HepG2 (cell line): ENCODE results near the gene RFXANK. TPM values are rescaled to one million over a fixed set of nuclear protein-coding genes. Genes with fewer than 3 reads are reported as not detected.

Source experiments
- ATAC-seq: fragments of 200-7000 bp; cut with Tn5 transposase; 3 replicates; pipeline ENCODE4 v1.9.1; 2020; ENCODE audit warnings: mild to moderate bottlenecking, moderate library complexity
- BruUV-seq: library from RNA; stranded (reverse); fragments of 400-500 nt; replicated peaks from 2 replicates; lab custom pipeline; 2021; lab: Mats Ljungman, UMichigan
- CTCF ChIA-PET: fragments of 300-600 bp; formaldehyde crosslinking; extraction: SDS; loops from one replicate; lab custom pipeline; 2021; ENCODE audit warnings: low total read pairs, inconsistent platforms, low intra/inter-chr PET ratio; lab: Yijun Ruan, JAX
- POLR2A ChIA-PET: fragments of 350-600 bp; sonication (Branson Sonifier 250); formaldehyde crosslinking; loops from one replicate; lab custom pipeline; 2020; ENCODE audit warnings: antibody characterized with exemption, inconsistent platforms; lab: Yijun Ruan, JAX
- DNase-seq: peaks from one replicate; pipeline ENCODE4 v3.0.0-alpha.2; 2015; ENCODE audit warnings: low spot score
- FAIRE-seq: peaks from 3 replicates; lab custom pipeline; 2011; peaks lifted over from hg19 to GRCh38; lab: Jason Lieb, UNC
- H2AFZ ChIP-seq: one replicate; pipeline ENCODE4 v1.6.1; 2011; ENCODE audit warnings: low read length, inconsistent platforms
- H3K27ac ChIP-seq: fragments of 300-600 bp; 3 replicates; pipeline ENCODE4 v1.8.0; 2011; ENCODE audit warnings: mixed run types, mild to moderate bottlenecking, mixed read lengths, low read length, inconsistent platforms; ENCODE audit not compliant: insufficient read depth; ENCODE audit errors: extremely low read length
- H3K27me3 ChIP-seq, 2 experiments: fragments of 200-600 bp in 1 of 2; 2 replicates in 1 of 2; 3 replicates in 1 of 2; pipeline versions ENCODE4 v1.6.0 to v1.8.0; 2011; ENCODE audit warnings: low read length in 2 of 2, mild to moderate bottlenecking in 2 of 2, moderate library complexity in 2 of 2, inconsistent platforms in 1 of 2; ENCODE audit not compliant: insufficient read depth in 2 of 2, control insufficient read depth in 1 of 2
- H3K36me3 ChIP-seq, 2 experiments: fragments of 200-600 bp in 1 of 2; replicated peaks in 1 of 2; 2 replicates in 1 of 2; 3 replicates in 1 of 2; pipeline versions ENCODE4 v1.5.1 to v1.8.0; 2011; ENCODE audit warnings: low read length in 2 of 2, inconsistent platforms in 1 of 2; ENCODE audit not compliant: insufficient read depth in 2 of 2, control insufficient read depth in 1 of 2
- H3K4me1 ChIP-seq: 2 replicates; pipeline ENCODE4 v1.5.1; 2012; ENCODE audit warnings: low read length, inconsistent platforms; ENCODE audit not compliant: insufficient read depth
- H3K4me2 ChIP-seq: 2 replicates; pipeline ENCODE4 v1.6.0; 2011; ENCODE audit warnings: low read depth, low read length, inconsistent platforms
- H3K4me3 ChIP-seq, 3 experiments: fragments of 200-600 bp in 1 of 3; sonication (generic), shearing (Covaris generic) in 1 of 3; replicated peaks in 1 of 3; 2 replicates each; pipeline ENCODE4 v1.5.1; 2011 to 2016; ENCODE audit warnings: low read length in 3 of 3, inconsistent platforms in 2 of 3, low read depth in 2 of 3, mild to moderate bottlenecking in 2 of 3, control low read depth in 1 of 3, mixed read lengths in 1 of 3; ENCODE audit not compliant: insufficient read depth in 1 of 3
- H3K79me2 ChIP-seq: one replicate; pipeline ENCODE4 v1.6.1; 2011; ENCODE audit warnings: low read length, inconsistent platforms; ENCODE audit not compliant: insufficient read depth
- H3K9ac ChIP-seq: 2 replicates; pipeline ENCODE4 v1.6.0; 2011; ENCODE audit warnings: mild to moderate bottlenecking, low read depth, low read length, inconsistent platforms; ENCODE audit not compliant: insufficient read depth
- H3K9me3 ChIP-seq: 2 replicates; pipeline ENCODE4 v1.5.1; 2012; ENCODE audit warnings: mild to moderate bottlenecking, low read length
- H4K20me1 ChIP-seq: 2 replicates; pipeline ENCODE4 v1.6.0; 2011; ENCODE audit warnings: inconsistent platforms, mild to moderate bottlenecking, low read length, moderate library complexity; ENCODE audit not compliant: insufficient read depth
- AGO2 ChIP-seq: fragments of 200-400 bp; formaldehyde crosslinking; optimal IDR thresholded peaks from 2 replicates; pipeline ENCODE3; 2017; ENCODE audit warnings: mild to moderate bottlenecking, low read depth, low read length, moderate library complexity
- DDIT3 ChIP-seq: sonication (generic); formaldehyde crosslinking; IDR thresholded peaks from 2 replicates; pipeline ENCODE4 v1.4.0; 2020; ENCODE audit warnings: mild to moderate bottlenecking, missing genetic modification reagents
- MTERF4 ChIP-seq: sonication (generic); formaldehyde crosslinking; IDR thresholded peaks from 2 replicates; pipeline ENCODE4 v1.8.0; 2023; ENCODE audit warnings: mild to moderate bottlenecking, missing genetic modification reagents
- NCOA1 ChIP-seq: sonication (generic); formaldehyde crosslinking; IDR thresholded peaks from 2 replicates; pipeline ENCODE4 v1.9.0; 2021; ENCODE audit warnings: missing genetic modification reagents
- SMYD3 ChIP-seq: sonication (generic); formaldehyde crosslinking; IDR thresholded peaks from 2 replicates; pipeline ENCODE4 v1.8.1; 2023; ENCODE audit warnings: mild to moderate bottlenecking, missing genetic modification reagents
- THAP11 ChIP-seq: IDR thresholded peaks from 2 replicates; pipeline ENCODE4 v1.6.1; 2016; ENCODE audit warnings: missing biosample characterization, missing genetic modification reagents
- TP53 ChIP-seq: sonication (generic); formaldehyde crosslinking; conservative IDR thresholded peaks from 2 replicates; pipeline ENCODE4 v1.4.0; 2020; ENCODE audit warnings: missing genetic modification reagents
- ZBTB34 ChIP-seq: sonication (generic); formaldehyde crosslinking; IDR thresholded peaks from 2 replicates; pipeline ENCODE4 v1.8.0; 2022; ENCODE audit warnings: mild to moderate bottlenecking, missing genetic modification reagents
- ZMYM2 ChIP-seq: sonication (generic); formaldehyde crosslinking; IDR thresholded peaks from 2 replicates; pipeline ENCODE4 v1.8.0; 2022; ENCODE audit warnings: mild to moderate bottlenecking, missing genetic modification reagents
- ZNF709 ChIP-seq: sonication (generic); formaldehyde crosslinking; IDR thresholded peaks from 2 replicates; pipeline ENCODE4 v1.5.0; 2020; ENCODE audit warnings: mild to moderate bottlenecking, missing genetic modification reagents
- ZNF710 ChIP-seq: sonication (generic); formaldehyde crosslinking; IDR thresholded peaks from 2 replicates; pipeline ENCODE4 v1.5.0; 2020; ENCODE audit warnings: mild to moderate bottlenecking, missing genetic modification reagents, borderline replicate concordance
- ZNF749 ChIP-seq: sonication (generic); formaldehyde crosslinking; IDR thresholded peaks from 2 replicates; pipeline ENCODE4 v1.8.0; 2022; ENCODE audit warnings: mild to moderate bottlenecking, missing genetic modification reagents, moderate library complexity, borderline replicate concordance
- WGBS: methylation state at CpG from one replicate; pipeline ENCODE4 v1.1.6; 2017; ENCODE audit warnings: low lambda C conversion rate; 5-methylcytosine and 5-hydroxymethylcytosine counted together
- in situ Hi-C: cut with HindIII; loops from 2 replicates; pipeline ENCODE4 v1.10.0; 2017; ENCODE audit warnings: low pct_unique_long_range_greater_than_20kb; ENCODE audit not compliant: extremely low pct_ligation_motif_present
- intact Hi-C: fragments of 100-400 bp; cut with micrococcal nuclease; formaldehyde crosslinking; loops from one replicate; pipeline ENCODE4 v1.10.0; 2022; ENCODE audit not compliant: unreplicated experiment
- polyA plus RNA-seq, 8 experiments: library from polyadenylated mRNA; depleted of rRNA in 3 of 8; stranded (reverse) in 7 of 8; unstranded in 1 of 8; fragments of >200 nt; fragmentation: Illumina TruSeq in 4 of 8; extraction: Trizol in 4 of 8; gene quantifications; 2 replicates each; pipeline versions ENCODE4 v1.2.1 to v1.2.3, GENCODE V29; 2011 to 2016; ENCODE audit warnings: low read depth in 4 of 8, missing spikeins in 1 of 8, mixed read lengths in 1 of 8; ENCODE audit not compliant: insufficient read depth in 1 of 8
- total RNA-seq, 5 experiments: library from RNA; depleted of rRNA; stranded (reverse); fragments of >200 nt; fragmentation: Illumina TruSeq; extraction: Trizol; gene quantifications; 2 replicates each; pipeline ENCODE4 v1.2.3, GENCODE V29; 2016; ENCODE audit warnings: low read depth in 1 of 5

RFXANK gene
- total and polyA plus RNA-seq, 2 of the 13 experiments (the other 11 are each of a cell fraction or from before 2014, with no cell fraction given): 49.9 to 80.7 TPM

- Histone ChIP-seq H3K4me1 (peaks cover 15% of the 10 kb centered on the region), H3K9me3 (no peaks in the 10 kb centered on the region), H3K36me3 (peaks cover 1 to 6% of the 10 kb centered on the region in 2 experiments; a peak in 3 of 5 replicates), H4K20me1 (no peaks in the 10 kb centered on the region), H3K79me2 (peaks cover 12% of the 10 kb centered on the region), H3K27ac (no peak overlapping the region), H3K27me3 (no peaks in the 10 kb centered on the region; a peak in 1 of 5 replicates), H2AFZ (no peak overlapping the region), H3K9ac (no peak overlapping the region), H3K4me2 (no peak overlapping the region), H3K4me3 (no peak overlapping the region)
- ChIA-PET POLR2A (interaction anchor here (1.2 kb wide), 1 partner anchor 16 kb away, joined by 3 read pairs; the partner anchor contains the start of gene NR2C2AP), CTCF (interaction anchor here (2.9 kb wide), 1 partner anchor 38 kb away, joined by 16 read pairs; no protein-coding TSS in a partner anchor)
- 95% methylated on average over 13 of the region's 14 CpGs for WGBS
- in situ Hi-C loops: no loop called here
- no peak for DNase-seq
- ATAC-seq: no peak
- no TSS peak for BruUV-seq
- intact Hi-C loops: loop anchor here (1.0 kb wide), 1 partner anchor 39 kb away; no protein-coding TSS in a partner anchor
- TF ChIP-seq ZNF710 (CRISPR knock-in tag) (no peak), AGO2 (peak; percentile 57)
- TF ChIP-seq, all 625 proteins: peak for 1
- no peak for FAIRE-seq
Observed at GRCh38 chr19:19186742-19187141, 5.3 kb upstream of the RFXANK start.

GRCh38 chr19:19191768-19192077 lies 335 bp upstream of the RFXANK start:
- WGBS: 8% methylated on average over 5 of the region's 17 CpGs
- peak overlapping the region; percentile 64 to 98 (median 76) for H3K4me3 ChIP-seq
- H3K27me3 ChIP-seq: no peaks in the 10 kb centered on the region; a peak in 1 of 5 replicates
- H3K79me2 ChIP-seq: peaks cover 17% of the 10 kb centered on the region
- peaks cover 0 to under 1% of the 10 kb centered on the region in 2 experiments; a peak in 3 of 5 replicates for H3K36me3 ChIP-seq
- H4K20me1 ChIP-seq: no peaks in the 10 kb centered on the region
- in situ Hi-C loops (no loop called here), intact Hi-C loops (loop anchor here (2.0 kb wide), 1 partner anchor 129 kb away; the partner anchor contains the start of genes MAU2 and SUGP1)
- H3K27ac ChIP-seq: peak overlapping the region; percentile 91
- BruUV-seq: no TSS peak
- no peak for DNase-seq
- H3K4me2 ChIP-seq: peak overlapping the region; percentile 62
- ChIA-PET POLR2A (interaction anchor here (0.6 to 2.7 kb wide), 7 partner anchors 10 to 265 kb away, joined by 3 to 43 read pairs (median 4); partner anchors contain the start of genes MEF2B, NR2C2AP and SLC25A42), CTCF (no interaction called here)
- H3K4me1 ChIP-seq: peaks cover 28% of the 10 kb centered on the region
- ATAC-seq: no peak
- no peak for FAIRE-seq
- H3K9me3 ChIP-seq: no peaks in the 10 kb centered on the region
- H3K9ac ChIP-seq: peak overlapping the region; percentile 96
- H2AFZ ChIP-seq: no peak overlapping the region
- TF ChIP-seq ZBTB34 (CRISPR knock-in tag): 0 out of 2 replicates have a peak, but pooled peaks have one; percentile 14
- TF ChIP-seq THAP11 (CRISPR knock-in tag): no peak
- 0 out of 2 replicates have a peak, but pooled peaks have one; percentile 56 for TF ChIP-seq ZMYM2 (CRISPR knock-in tag)
- TF ChIP-seq DDIT3 (CRISPR knock-in tag): no peak
- TF ChIP-seq NCOA1 (CRISPR knock-in tag): 0 out of 2 replicates have a peak, but pooled peaks have one; percentile 27
- TF ChIP-seq TP53: 0 out of 2 replicates have a peak, but pooled peaks have one; percentile 27
- TF ChIP-seq MTERF4: 0 out of 2 replicates have a peak, but pooled peaks have one; percentile 2
- TF ChIP-seq ZNF709 (CRISPR knock-in tag): 0 out of 2 replicates have a peak, but pooled peaks have one; percentile 3
- 0 out of 2 replicates have a peak, but pooled peaks have one; percentile 26 for TF ChIP-seq SMYD3
- TF ChIP-seq ZNF749 (CRISPR knock-in tag): 0 out of 2 replicates have a peak, but pooled peaks have one; percentile 63
